IMR-90 (cell line): ENCODE results near the gene KCNMB3. TPM values are rescaled to one million over a fixed set of nuclear protein-coding genes. Genes with fewer than 3 reads are reported as not detected.

Source experiments
- ATAC-seq: fragments of 200-7000 bp; cut with Tn5 transposase; 2 replicates; pipeline ENCODE4 v1.9.1; 2020; ENCODE audit warnings: low read depth, mild to moderate bottlenecking, moderate library complexity
- BruUV-seq: library from RNA; stranded (reverse); fragments of 400-500 nt; replicated peaks from 2 replicates; lab custom pipeline; 2021; lab: Mats Ljungman, UMichigan
- CTCF ChIA-PET: fragments of 300-600 bp; formaldehyde crosslinking; extraction: SDS; loops from one replicate; lab custom pipeline; 2021; ENCODE audit warnings: antibody characterized with exemption; lab: Yijun Ruan, JAX
- POLR2A ChIA-PET: fragments of 300-600 bp; sonication (Branson Sonifier 250); formaldehyde crosslinking; loops from one replicate; lab custom pipeline; 2022; ENCODE audit warnings: antibody characterized with exemption; ENCODE audit not compliant: unreplicated experiment; lab: Charles Lee
- DNase-seq: peaks from one replicate; pipeline ENCODE4 v3.0.0; 2013
- H2AFZ ChIP-seq: replicated peaks from 2 replicates; pipeline ENCODE3; 2013; ENCODE audit warnings: low read length, mild to moderate bottlenecking; ENCODE audit not compliant: poor library complexity
- H2AK5ac ChIP-seq: 2 replicates; pipeline ENCODE4 v1.6.1; 2013; ENCODE audit warnings: low read depth, low read length, inconsistent platforms
- H2AK9ac ChIP-seq: replicated peaks from 2 replicates; pipeline ENCODE3; 2013; ENCODE audit warnings: mild to moderate bottlenecking, low read depth, low read length, moderate library complexity; ENCODE audit not compliant: poor library complexity
- H2BK120ac ChIP-seq: 2 replicates; pipeline ENCODE4 v1.6.1; 2013; ENCODE audit warnings: low read depth, low read length, inconsistent platforms
- H2BK15ac ChIP-seq: 3 replicates; pipeline ENCODE4 v1.6.1; 2013; ENCODE audit warnings: low read depth, low read length, inconsistent platforms
- H2BK20ac ChIP-seq: 2 replicates; pipeline ENCODE4 v1.6.1; 2013; ENCODE audit warnings: low read depth, mild to moderate bottlenecking, inconsistent platforms, low read length, moderate library complexity
- H2BK5ac ChIP-seq: 2 replicates; pipeline ENCODE4 v1.6.1; 2013; ENCODE audit warnings: mild to moderate bottlenecking, low read depth, low read length, inconsistent platforms; ENCODE audit not compliant: poor library complexity, severe bottlenecking
- H3K14ac ChIP-seq: replicated peaks from 2 replicates; pipeline ENCODE4 v1.6.1; 2013; ENCODE audit warnings: low read depth, low read length, inconsistent platforms
- H3K18ac ChIP-seq: 2 replicates; pipeline ENCODE4 v1.6.1; 2013; ENCODE audit warnings: low read depth, low read length, control low read depth
- H3K23ac ChIP-seq: 2 replicates; pipeline ENCODE4 v1.6.1; 2013; ENCODE audit warnings: low read depth, low read length, inconsistent platforms
- H3K27ac ChIP-seq: 2 replicates; pipeline ENCODE4 v1.5.1; 2013; ENCODE audit warnings: mild to moderate bottlenecking, control low read depth, low read length; ENCODE audit not compliant: insufficient read depth
- H3K27me3 ChIP-seq: 2 replicates; pipeline ENCODE4 v1.6.1; 2013; ENCODE audit warnings: low read length; ENCODE audit not compliant: control insufficient read depth, insufficient read depth
- H3K36me3 ChIP-seq: 2 replicates; pipeline ENCODE4 v1.6.1; 2013; ENCODE audit warnings: low read length, mixed read lengths; ENCODE audit not compliant: control insufficient read depth, insufficient read depth
- H3K4ac ChIP-seq: 2 replicates; pipeline ENCODE4 v1.6.1; 2013; ENCODE audit warnings: low read depth, low read length, inconsistent platforms
- H3K4me1 ChIP-seq: 2 replicates; pipeline ENCODE4 v1.6.1; 2013; ENCODE audit warnings: low read length, mixed read lengths; ENCODE audit not compliant: control insufficient read depth, insufficient read depth
- H3K4me2 ChIP-seq: 2 replicates; pipeline ENCODE4 v1.6.1; 2013; ENCODE audit warnings: low read depth, mild to moderate bottlenecking, control low read depth, low read length, moderate library complexity
- H3K4me3 ChIP-seq: 2 replicates; pipeline ENCODE4 v1.5.1; 2013; ENCODE audit warnings: low read depth, mild to moderate bottlenecking, control low read depth, low read length, moderate library complexity; ENCODE audit not compliant: insufficient read depth
- H3K56ac ChIP-seq: 2 replicates; pipeline ENCODE4 v1.6.1; 2013; ENCODE audit warnings: low read length, inconsistent platforms; ENCODE audit not compliant: insufficient read depth; ENCODE audit errors: extremely low read depth
- H3K79me1 ChIP-seq, 2 experiments: 2 replicates each; pipeline ENCODE4 v1.6.1; 2013; ENCODE audit warnings: low read length in 2 of 2, inconsistent platforms in 1 of 2, low read depth in 1 of 2
- H3K9ac ChIP-seq: 2 replicates; pipeline ENCODE4 v1.6.1; 2013; ENCODE audit warnings: low read depth, low read length, control low read depth
- H3K9me1 ChIP-seq: 2 replicates; pipeline ENCODE4 v1.6.1; 2013; ENCODE audit warnings: low read length, inconsistent platforms; ENCODE audit not compliant: insufficient read depth
- H3K9me3 ChIP-seq: 2 replicates; pipeline ENCODE4 v1.6.1; 2013; ENCODE audit warnings: low read length; ENCODE audit not compliant: control insufficient read depth, insufficient read depth
- H4K20me1 ChIP-seq: 2 replicates; pipeline ENCODE4 v1.6.1; 2013; ENCODE audit warnings: low read length, inconsistent platforms; ENCODE audit not compliant: insufficient read depth
- H4K5ac ChIP-seq: 2 replicates; pipeline ENCODE4 v1.6.1; 2013; ENCODE audit warnings: mild to moderate bottlenecking, low read depth, low read length, control low read depth
- H4K8ac ChIP-seq, 2 experiments: 2 replicates each; pipeline ENCODE4 v1.6.1; 2013; ENCODE audit warnings: low read depth in 2 of 2, low read length in 2 of 2, control low read depth in 1 of 2, inconsistent platforms in 1 of 2
- H4K91ac ChIP-seq: 2 replicates; pipeline ENCODE4 v1.6.1; 2013; ENCODE audit warnings: low read depth, low read length, inconsistent platforms; ENCODE audit not compliant: insufficient read depth
- CEBPB ChIP-seq: IDR thresholded peaks from 2 replicates; pipeline ENCODE4 v1.6.1; 2012; ENCODE audit warnings: low read depth, low read length, improper control_type of control experiment
- FOS ChIP-seq: fragments of 150-350 bp; IDR thresholded peaks from 2 replicates; pipeline ENCODE4 v1.6.1; 2016; ENCODE audit warnings: low read depth, low read length
- MAFK ChIP-seq: IDR thresholded peaks from 2 replicates; pipeline ENCODE4 v1.6.1; 2012; ENCODE audit warnings: low read depth, low read length, improper control_type of control experiment
- WGBS, 2 experiments: methylation state at CpG; one replicate each; pipeline versions ENCODE4 v1.1.5 to v1.1.7; 2013; ENCODE audit warnings: missing lambda C conversion rate in 2 of 2; ENCODE audit not compliant: insufficient read length in 1 of 2; ENCODE audit errors: extremely low coverage in 2 of 2; 5-methylcytosine and 5-hydroxymethylcytosine counted together
- dilution Hi-C: fragments of 300-500 bp; cut with HindIII; formaldehyde crosslinking; loops from one replicate; pipeline ENCODE4 v1.14.3; 2018; ENCODE audit warnings: low sequenced_read_pairs; ENCODE audit not compliant: unreplicated experiment
- in situ Hi-C: fragments of 300-500 bp; cut with MboI; formaldehyde crosslinking; loops from 3 replicates; pipeline ENCODE4 v1.14.3; 2019; ENCODE audit warnings: low sequenced_read_pairs, inconsistent platforms, mixed read lengths
- intact Hi-C: fragments of 100-400 bp; cut with micrococcal nuclease; formaldehyde crosslinking; loops from 2 replicates; pipeline ENCODE4 v1.10.0; 2022
- polyA plus RNA-seq, 3 experiments: library from polyadenylated mRNA; depleted of rRNA; stranded (reverse); fragments of >200 nt; gene quantifications; 2 replicates each; pipeline ENCODE4 v1.2.3, GENCODE V29; 2012; ENCODE audit warnings: low replicate concordance in 1 of 3
- total RNA-seq: library from RNA; depleted of rRNA; stranded (reverse); fragments of >200 nt; gene quantifications from 2 replicates; pipeline ENCODE4 v1.2.3, GENCODE V29; 2012

The KCNMB3 gene
- total and polyA plus RNA-seq, 2 of the 4 experiments (the other 2 are of a cell fraction): 0.72 to 1.2 TPM

DNA sequence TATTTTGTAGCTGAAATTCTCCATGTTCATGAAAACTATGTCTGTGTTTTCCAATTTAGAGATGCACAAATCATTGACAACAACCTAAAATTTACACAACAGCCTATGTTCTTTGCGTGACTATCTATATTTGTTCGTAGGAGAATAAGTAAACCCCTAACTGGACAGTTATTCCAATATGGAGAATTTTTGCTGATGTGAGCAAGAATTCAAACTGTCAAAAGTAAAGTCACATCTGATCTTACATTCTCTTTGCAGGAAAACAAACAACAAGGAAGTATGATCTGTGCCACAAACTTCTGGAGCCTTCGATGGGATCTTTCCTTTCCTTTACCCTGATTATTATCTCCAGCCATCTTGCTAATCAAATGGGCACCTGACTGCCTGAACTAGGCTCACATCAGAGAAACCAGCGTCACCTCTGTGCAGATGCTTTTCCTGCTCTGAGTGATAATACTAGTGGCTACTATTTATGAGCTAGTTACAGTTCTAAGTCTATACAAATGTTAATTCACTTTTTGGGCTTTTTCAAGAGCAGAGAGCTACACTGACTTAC lies 18.3 kb upstream of the KCNMB3 start:
- Histone ChIP-seq H2AK9ac (no peak overlapping the region), H3K4me2 (no peak overlapping the region), H2BK120ac (no peak overlapping the region), H2BK20ac (no peak overlapping the region), H3K9me1 (no peaks in the 10 kb centered on the region), H4K91ac (no peak overlapping the region), H3K14ac (no peak overlapping the region), H3K27me3 (peaks cover 3% of the 10 kb centered on the region; the same call in 1 of the 2 replicates), H3K56ac (no peak overlapping the region), H3K9me3 (no peaks in the 10 kb centered on the region), H3K36me3 (no peaks in the 10 kb centered on the region), H2BK5ac (no peak overlapping the region), H3K4ac (no peak overlapping the region), H3K23ac (no peak overlapping the region), H3K4me3 (no peak overlapping the region), H4K8ac (no peak overlapping the region), H3K79me1 (no peaks in the 10 kb centered on the region), H3K9ac (no peak overlapping the region), H3K27ac (no peak overlapping the region), H2AFZ (no peak overlapping the region), H4K5ac (no peak overlapping the region), H3K18ac (no peak overlapping the region), H4K20me1 (no peaks in the 10 kb centered on the region), H2BK15ac (no peak overlapping the region), H2AK5ac (no peak overlapping the region), H3K4me1 (peaks cover 2% of the 10 kb centered on the region; the same call in 1 of the 2 replicates)
- in situ Hi-C loops: no loop called here
- ChIA-PET POLR2A (no interaction called here), CTCF (interaction anchor here (1.0 kb wide), 1 partner anchor 23 kb away, joined by 3 read pairs; no protein-coding TSS in a partner anchor)
- no peak for DNase-seq
- no TSS peak for BruUV-seq
- no CpG with 5 or more reads among the region's 4 CpGs for WGBS, 2 experiments
- peak; percentile 86 for TF ChIP-seq MAFK
- no peak for TF ChIP-seq FOS
- no peak for TF ChIP-seq CEBPB
- ATAC-seq: no peak
- dilution Hi-C loops: no loop called here
- intact Hi-C loops: no loop called here
